Stimulated activated CD4-positive, alpha-beta T cell treated with anti-CD3 and anti-CD28 coated beads, Interleukin-1b, Interleukin-23, amount 100 ng/mL, for 48 hours (primary cell): Measurements from ENCODE around the gene MAML3.

ENCODE experiments used
- DNase-seq: peaks from one replicate; pipeline ENCODE4 v3.0.0-alpha.2; 2020

The MAML3 gene

DNA sequence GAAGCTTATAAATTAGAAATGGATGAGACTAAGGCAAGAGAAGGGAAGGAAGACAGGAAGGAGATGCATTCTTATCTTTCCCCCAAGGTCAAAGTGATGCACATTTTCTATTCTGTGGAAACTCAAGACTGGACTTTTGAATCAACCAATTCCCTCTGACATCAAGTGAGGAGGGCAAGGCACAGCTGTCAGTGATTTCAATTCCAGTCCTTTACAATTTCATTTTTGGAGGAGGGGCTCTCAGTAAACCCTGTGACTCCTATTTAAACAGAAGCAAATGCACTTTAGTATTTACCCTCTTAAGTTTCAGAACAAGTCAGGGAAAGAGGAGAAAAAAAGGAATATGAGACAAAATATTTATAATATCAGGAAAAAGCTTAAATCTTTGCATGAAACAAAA is 354.4 kb downstream of the MAML3 start:
- DNase-seq, result no peak

GRCh38 chr4:139798456-139798855 is 355.5 kb downstream of the MAML3 start:
- no peak for DNase-seq

GRCh38 chr4:139797287-139797686 is 356.7 kb downstream of the MAML3 start:
- DNase-seq, result no peak

DNA sequence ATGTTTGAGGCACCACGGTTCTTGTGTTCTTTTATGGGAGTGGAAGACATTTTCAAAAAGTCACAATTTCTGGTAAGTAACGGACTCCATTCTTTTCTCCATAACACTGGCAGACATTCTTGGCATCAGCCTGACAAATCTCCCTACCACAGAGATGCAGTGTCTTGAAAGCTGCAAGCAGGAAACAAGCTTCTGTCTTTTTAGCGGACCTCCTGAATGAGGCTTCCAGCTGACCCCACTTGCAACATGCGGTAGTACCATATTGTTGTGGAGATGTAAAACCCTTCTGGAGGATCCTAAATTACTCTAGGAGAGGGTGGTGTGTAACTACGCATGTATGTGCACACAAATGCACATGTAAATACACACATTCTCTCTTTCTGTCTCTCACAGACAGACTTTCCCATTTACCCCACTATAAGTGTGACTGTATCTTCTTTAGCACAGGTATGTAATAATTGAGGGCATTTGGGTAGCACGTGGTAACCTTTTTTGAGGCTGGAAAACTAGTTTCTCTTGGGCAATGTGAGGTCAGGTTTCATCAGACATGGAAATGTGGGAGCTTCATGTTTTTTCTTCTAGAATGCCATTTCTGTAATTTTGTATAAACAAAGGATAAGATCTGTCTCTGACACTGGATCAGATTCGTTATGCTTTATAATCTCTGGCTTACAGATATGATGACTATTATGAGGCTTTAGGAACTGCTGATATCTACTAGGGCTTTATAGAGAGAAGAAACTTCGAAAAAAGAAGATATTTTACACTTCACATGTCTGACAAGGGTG is 358.3 kb downstream of the MAML3 start:
- no peak for DNase-seq

DNA sequence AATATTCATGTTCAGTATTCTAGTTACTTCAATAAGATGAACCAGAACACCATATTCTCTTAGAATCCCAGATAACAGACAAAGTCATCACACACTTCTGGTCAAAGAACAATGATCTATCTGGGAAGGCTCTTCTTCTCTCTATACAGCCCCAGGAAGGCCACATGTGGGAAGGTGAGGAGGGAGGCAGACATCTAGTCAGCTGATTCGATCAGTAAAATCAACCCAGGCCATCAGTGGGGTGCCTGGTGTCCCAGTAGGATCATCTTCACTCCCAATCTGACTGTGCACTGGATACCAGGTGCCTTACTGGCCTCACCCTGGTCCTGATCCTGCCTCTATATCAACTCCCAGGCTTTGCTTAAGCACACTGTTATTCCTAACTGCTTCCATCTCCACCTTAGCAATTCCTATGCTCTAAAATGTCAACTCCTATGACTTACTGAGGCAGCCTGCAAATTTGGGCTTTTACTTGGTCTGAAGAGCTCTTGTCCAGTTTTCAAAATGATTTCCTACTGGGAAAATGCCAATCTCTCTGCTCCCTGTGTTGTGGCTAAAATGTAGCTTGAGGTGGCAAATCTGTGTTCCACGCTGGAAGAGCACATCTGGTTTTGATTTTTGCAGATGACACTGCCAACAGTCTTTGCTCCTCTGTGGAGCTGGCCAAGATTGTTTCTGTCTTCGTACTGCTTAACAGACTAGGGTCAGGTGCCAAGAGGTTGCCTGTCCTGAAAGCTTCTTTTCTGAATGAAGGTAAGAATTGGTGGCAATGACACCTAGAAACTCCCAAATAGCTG is 359.6 kb downstream of the MAML3 start:
- no peak for DNase-seq

GRCh38 chr4:139791681-139792080 is 362.3 kb downstream of the MAML3 start:
- DNase-seq, result no peak

DNA sequence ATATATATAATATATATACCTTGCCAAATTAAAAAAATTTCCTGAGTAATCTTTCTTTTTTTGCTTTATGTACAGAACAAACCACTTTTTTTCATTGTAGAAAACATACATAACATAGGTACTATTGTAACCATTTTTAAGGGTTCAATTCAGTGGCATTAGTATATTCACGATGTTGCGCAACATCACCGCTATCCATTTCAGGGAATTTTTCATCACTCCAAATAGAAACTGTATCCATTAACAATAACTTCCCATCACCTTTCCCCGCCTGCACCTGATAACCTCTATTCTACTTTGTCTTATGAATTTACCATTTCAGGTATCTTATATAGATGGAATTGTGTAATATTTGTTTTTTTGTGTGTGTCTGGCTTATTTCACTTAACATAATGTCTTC is 363.7 kb downstream of the MAML3 start:
- DNase-seq, result no peak

DNA sequence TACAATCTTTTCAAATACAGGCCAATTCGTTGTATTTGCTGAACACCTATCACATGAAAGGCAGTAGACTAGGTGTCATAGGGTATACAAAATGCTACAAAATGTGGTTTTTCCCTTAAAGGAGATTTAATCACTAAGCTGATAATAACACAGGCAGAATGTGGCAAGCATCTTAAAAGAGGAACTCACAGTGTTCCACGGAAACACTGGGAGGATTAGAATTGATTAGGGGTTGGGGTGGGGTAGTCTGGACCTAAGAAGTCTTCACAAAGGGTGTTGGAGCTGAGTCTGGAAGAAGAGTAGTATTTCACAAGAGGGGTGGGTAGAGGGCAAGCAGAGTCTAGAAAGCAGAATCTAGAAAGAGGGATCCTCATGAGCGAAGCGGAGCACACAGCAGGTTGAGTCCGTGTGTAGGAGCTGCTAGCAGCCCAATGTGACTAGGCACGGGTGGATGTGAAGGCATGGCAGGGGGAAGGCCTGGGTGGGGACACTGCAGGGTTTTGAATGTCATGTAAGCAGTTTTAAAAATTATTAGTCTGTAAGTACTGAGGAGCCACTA is 364.8 kb downstream of the MAML3 start:
- no peak for DNase-seq

DNA sequence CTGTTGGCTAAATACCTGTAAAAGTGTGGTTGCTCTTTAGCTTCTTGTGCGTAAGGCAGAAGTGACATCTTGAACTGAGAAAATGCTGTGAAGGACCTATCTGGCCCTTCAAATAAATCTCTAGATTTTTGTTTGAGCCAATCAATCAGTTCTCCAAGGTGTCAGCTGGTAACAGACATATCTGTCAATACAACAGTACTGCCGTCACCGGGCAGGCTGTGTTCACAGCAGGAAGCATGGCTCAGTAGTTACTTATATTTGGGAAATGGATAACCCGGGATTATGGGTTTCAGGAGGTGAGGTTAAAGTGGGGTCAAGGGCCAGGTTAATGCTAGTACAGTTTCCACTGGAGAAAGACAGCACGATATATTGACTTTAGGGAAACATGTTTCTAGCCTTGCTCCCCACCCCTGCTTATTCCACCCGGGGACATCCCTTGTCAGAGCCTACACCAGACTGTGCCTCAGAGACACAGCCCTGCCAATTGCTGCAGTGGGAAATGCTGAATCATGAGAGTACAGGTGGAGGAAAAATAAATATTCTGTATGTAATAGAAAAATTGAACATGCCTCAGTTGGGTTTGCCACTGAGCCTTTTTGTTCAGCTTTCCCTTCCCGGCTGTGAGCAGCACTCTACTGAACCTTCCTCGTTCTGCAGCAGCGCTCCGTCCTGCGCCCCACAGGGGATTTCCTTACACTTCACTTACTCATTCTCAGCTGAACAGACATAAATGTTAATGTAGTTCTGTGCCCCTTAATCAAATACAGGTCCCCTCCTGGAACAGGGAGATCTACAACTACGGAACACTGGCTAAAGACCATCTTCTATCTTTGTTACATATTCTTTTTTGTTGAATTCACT is 367.3 kb downstream of the MAML3 start:
- no peak for DNase-seq

- DNase-seq, result no peak
Measured at GRCh38 chr4:139785356-139785755, 368.6 kb downstream of the MAML3 start.

- DNase-seq, result no peak
Measured at GRCh38 chr4:139783741-139784484, 370.1 kb downstream of the MAML3 start.

GRCh38 chr4:139782926-139783522 is 371.0 kb downstream of the MAML3 start:
- no peak for DNase-seq

DNA sequence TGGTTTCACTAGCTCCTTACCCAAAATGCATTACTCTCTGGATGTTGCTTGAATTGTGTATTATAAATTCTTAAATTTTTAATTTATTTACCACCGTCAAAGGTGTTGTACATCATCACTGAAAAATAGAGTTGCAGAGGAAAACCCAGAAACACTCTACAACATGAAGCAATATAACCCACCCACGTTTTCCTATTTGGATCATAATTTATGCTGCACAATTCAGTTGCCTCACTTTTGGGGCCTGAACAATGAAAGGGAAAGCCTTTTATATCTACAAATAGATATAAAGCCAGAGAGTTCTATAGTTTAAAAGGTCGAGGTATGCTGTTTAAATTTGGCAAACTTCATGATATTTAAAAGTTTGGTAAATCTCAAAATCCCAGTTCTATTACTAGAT is 372.9 kb downstream of the MAML3 start:
- no peak for DNase-seq

- DNase-seq, result no peak
Measured at GRCh38 chr4:139779691-139780090, 374.3 kb downstream of the MAML3 start.

GRCh38 chr4:139777757-139778156 is 376.2 kb downstream of the MAML3 start:
- DNase-seq, result no peak

DNA sequence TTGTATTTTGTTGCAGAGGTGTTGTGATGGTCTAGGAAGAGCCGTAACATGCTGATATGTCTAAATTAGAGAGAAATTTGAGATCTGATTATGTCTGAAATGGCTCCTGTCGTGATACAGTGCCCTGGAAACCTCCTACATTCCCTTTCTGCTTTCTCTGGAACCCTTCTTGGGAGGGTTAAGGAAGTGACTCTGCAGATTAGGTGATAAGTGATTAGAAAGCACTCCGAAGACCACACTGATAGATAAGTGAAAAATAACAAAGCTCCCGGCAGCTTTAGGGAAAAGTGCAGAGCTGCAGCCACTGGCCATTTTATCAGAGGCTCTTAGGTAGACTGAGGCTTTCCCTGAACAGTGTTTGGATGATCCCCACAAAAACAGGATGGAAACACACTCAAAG is 377.7 kb downstream of the MAML3 start:
- DNase-seq, result no peak

- DNase-seq, result no peak
Measured at GRCh38 chr4:139774759-139775487, 379.1 kb downstream of the MAML3 start.

- no peak for DNase-seq
Measured at GRCh38 chr4:139773560-139774318, 380.2 kb downstream of the MAML3 start.

DNA sequence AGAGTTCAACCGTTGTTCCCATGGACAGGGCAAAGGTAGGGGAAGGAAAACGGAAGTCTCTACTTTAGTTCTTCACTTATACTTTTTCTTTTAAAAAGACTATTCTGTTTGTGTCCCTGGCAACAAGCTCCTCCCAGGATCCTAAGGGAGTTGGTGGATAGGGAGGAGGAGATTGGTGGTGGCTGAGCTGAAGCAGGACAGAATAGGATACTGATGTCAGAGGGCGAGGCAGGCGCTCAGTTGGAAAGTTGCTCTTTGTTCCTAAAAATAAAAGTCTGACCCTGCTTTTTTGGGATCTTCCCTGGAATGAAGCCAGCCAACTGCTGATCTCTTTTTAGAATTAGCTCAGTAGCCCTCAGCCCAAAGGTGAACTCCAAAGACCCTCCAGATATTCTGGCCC is 383.6 kb downstream of the MAML3 start:
- no peak for DNase-seq

GRCh38 chr4:139769364-139769763 is 384.6 kb downstream of the MAML3 start:
- no peak for DNase-seq
